K562 (cell line): ENCODE measurements around the gene PTGER3. TPM values are rescaled to one million over a fixed set of nuclear protein-coding genes. Genes with fewer than 3 reads are reported as not detected.

Experiments used
- ARID3A ChIP-seq: IDR thresholded peaks from 2 replicates; pipeline ENCODE4 v1.6.1; 2012; ENCODE audit warnings: low read depth, low read length, improper control_type of control experiment, borderline replicate concordance
- CTCF ChIP-seq, 3 experiments: IDR thresholded peaks in 2 of 3; conservative IDR thresholded peaks in 1 of 3; 2 replicates each; pipeline ENCODE4 v1.5.1; 2011 to 2012; ENCODE audit warnings: low read length in 3 of 3, mild to moderate bottlenecking in 3 of 3, control low read depth in 2 of 3, improper control_type of control experiment in 1 of 3, inconsistent platforms in 1 of 3, low read depth in 1 of 3, mixed read lengths in 1 of 3, moderate library complexity in 1 of 3; ENCODE audit not compliant: insufficient read depth in 2 of 3
- GTF2A2 ChIP-seq: IDR thresholded peaks from 2 replicates; pipeline ENCODE4 v1.6.1; 2016; ENCODE audit warnings: mild to moderate bottlenecking, missing genetic modification characterization, missing compliant biosample characterization
- MBD2 ChIP-seq: sonication (generic); IDR thresholded peaks from 2 replicates; pipeline ENCODE4 v1.6.1; 2016; ENCODE audit warnings: low read depth, borderline replicate concordance
- MNT ChIP-seq, 2 experiments: fragments of 450-650 bp; conservative IDR thresholded peaks; 2 replicates each; pipeline ENCODE4 v1.6.1; 2017; ENCODE audit warnings: mild to moderate bottlenecking in 2 of 2, moderate library complexity in 2 of 2
- SAP30 ChIP-seq: fragments of 200-600 bp; sonication (generic); IDR thresholded peaks from 2 replicates; pipeline ENCODE4 v1.6.1; 2012; ENCODE audit warnings: borderline replicate concordance, low read depth, mild to moderate bottlenecking, moderate library complexity, low read length, control low read depth, inconsistent platforms; ENCODE audit not compliant: insufficient read depth, poor library complexity, severe bottlenecking
- ZBTB2 ChIP-seq: fragments of 450-650 bp; IDR thresholded peaks from 2 replicates; pipeline ENCODE4 v1.6.1; 2016; ENCODE audit warnings: antibody characterized with exemption
- ZNF431 ChIP-seq: sonication (generic); formaldehyde crosslinking; IDR thresholded peaks from 2 replicates; pipeline ENCODE4 v1.8.0; 2022; ENCODE audit warnings: mild to moderate bottlenecking, missing genetic modification reagents
- ZNF444 ChIP-seq: fragments of 250-450 bp; sonication (Bioruptor Pico); IDR thresholded peaks from 2 replicates; pipeline ENCODE4 v1.4.0; 2020; ENCODE audit warnings: mild to moderate bottlenecking, moderate library complexity
- ZNF518B ChIP-seq: fragments of 250-450 bp; sonication (Bioruptor Pico); IDR thresholded peaks from 2 replicates; pipeline ENCODE4 v1.5.0; 2021; ENCODE audit warnings: mild to moderate bottlenecking, moderate library complexity
- ZNF586 ChIP-seq: fragments of 450-650 bp; formaldehyde crosslinking; conservative IDR thresholded peaks from 2 replicates; pipeline ENCODE4 v1.4.0; 2020; ENCODE audit warnings: mild to moderate bottlenecking, moderate library complexity
- polyA plus RNA-seq, 8 experiments: library from polyadenylated mRNA; depleted of rRNA in 4 of 8; stranded (reverse) in 5 of 8; unstranded in 3 of 8; fragments of >200 nt; fragmentation: Nextera tagmentation in 2 of 8; fragmentation: Illumina TruSeq in 1 of 8; extraction: Ambion mirVana in 2 of 8; extraction: Trizol in 1 of 8; gene quantifications; 2 replicates each; pipeline versions ENCODE4 v1.2.1 to v1.2.3, GENCODE V29; 2011 to 2014; ENCODE audit warnings: inconsistent platforms in 1 of 8, missing spikeins in 1 of 8
- total RNA-seq, 7 experiments: library from RNA; depleted of rRNA in 6 of 7; stranded (reverse); fragments of >200 nt in 6 of 7; fragmentation: Illumina TruSeq in 2 of 7; extraction: Trizol in 2 of 7; gene quantifications; 2 replicates each; pipeline versions ENCODE4 v1.2.1 to v1.2.3, GENCODE V29; 2011 to 2021; ENCODE audit warnings: low replicate concordance in 1 of 7

The PTGER3 gene
- total and polyA plus RNA-seq, 9 of the 15 experiments (the other 6 are each of a cell fraction or from before 2014, with no cell fraction given): 3.8 to 28.5 (median 14.2) TPM

GRCh38 chr1:71080739-71081696 lies 33.4 kb upstream of the PTGER3 start, which contains the start of gene ZRANB2 (continued):
- no peak for TF ChIP-seq ZNF518B
- peak; percentile 37; the same call in 1 of the 2 replicates for TF ChIP-seq ARID3A
- no peak for TF ChIP-seq GTF2A2 (tag)
- no peak for TF ChIP-seq ZNF444
- TF ChIP-seq MNT (conservative IDR thresholded peaks at IDR 0.05): peak; percentile 74 to 79
- peak; percentile 31; the same call in 1 of the 2 replicates for TF ChIP-seq MBD2
- no peak for TF ChIP-seq SAP30
- TF ChIP-seq ZBTB2: no peak
- no peak for TF ChIP-seq ZNF431 (CRISPR knock-in tag)
- TF ChIP-seq ZNF586 (CRISPR knock-in tag): no peak
- peak; percentile 65 to 81 (median 80) for TF ChIP-seq CTCF (IDR thresholded peaks at IDR 0.05 in 2 of 3, conservative IDR thresholded peaks at IDR 0.05 in 1 of 3; ENCODE audit: insufficient read depth in 2 of 3, low read depth in 1 of 3, low read length in 3 of 3)
